Stimulated activated CD8-positive, alpha-beta memory T cell treated with anti-CD3 and anti-CD28 coated beads, Interleukin-2, amount 100 ng/mL, for 1 hour (primary cell): ENCODE results near the gene CAPN13.

Experiments used
- DNase-seq, 2 donors: peaks; one replicate each; pipeline ENCODE4 v3.0.0-alpha.2; 2020; ENCODE audit warnings: low read depth in 2 of 2

The CAPN13 gene

DNA sequence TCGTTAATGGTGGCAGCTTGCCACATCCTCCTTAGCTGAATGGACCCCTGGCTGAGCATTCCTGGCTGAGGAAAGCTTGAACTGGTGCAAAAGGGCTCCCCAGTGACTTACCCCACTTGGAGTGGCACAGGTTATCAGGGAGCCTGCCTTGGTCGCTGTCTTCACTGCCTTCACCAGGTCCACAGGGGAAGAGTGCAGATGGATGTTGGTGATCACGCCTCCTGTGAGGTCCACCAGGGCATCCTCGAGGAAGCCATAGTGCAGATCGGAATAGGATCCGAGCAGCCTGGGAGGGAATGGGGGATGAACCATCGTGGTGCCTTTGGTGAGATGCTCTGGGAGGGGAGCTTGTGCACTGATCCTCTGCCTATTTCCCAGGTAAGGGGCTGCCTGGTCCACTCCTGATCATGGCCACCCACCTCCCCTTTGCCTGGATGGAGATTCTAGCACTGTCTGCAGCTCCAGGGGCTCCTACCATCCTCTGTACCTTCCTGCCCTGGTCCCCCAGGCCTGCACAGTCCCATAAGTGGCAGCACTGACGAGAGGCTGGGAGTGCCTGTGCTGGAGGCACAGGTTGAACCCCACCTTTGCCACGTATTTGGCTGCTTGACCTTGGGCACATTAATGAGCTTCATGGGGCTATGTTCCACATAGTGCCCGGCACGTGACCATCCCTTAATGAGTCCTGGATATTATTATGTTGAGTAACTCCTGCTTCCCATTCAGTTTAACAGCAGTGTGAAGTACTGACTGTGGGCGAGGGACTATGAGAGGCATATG, 43.0 kb downstream of the CAPN13 start:
- DNase-seq, result no peak

DNA sequence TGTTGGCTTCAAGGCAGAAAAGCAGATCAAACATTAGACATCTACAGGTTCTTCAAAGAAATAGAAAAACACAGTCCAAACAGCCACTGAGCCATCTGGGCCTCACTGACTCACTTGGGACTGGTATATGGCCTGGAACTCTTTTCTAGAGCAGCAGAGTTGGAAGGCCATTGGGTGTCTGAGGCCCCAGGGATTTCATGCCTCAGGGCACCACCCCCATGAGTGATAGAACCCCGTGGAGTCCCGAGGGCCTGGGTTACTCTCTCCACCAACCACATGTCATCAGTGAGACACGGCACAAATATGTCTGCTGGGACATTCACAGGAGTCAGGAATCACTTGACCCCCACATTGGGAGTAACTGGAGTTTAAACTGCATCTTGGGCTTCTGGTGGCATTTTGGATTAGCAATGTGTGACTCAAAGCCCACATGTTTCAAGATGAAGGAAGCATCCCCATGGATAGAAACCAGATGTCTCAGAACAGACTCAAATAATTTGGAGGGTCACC, 44.0 kb downstream of the CAPN13 start:
- no peak for DNase-seq

- DNase-seq, result no peak
Observed at GRCh38 chr2:30761226-30761625, 46.0 kb downstream of the CAPN13 start.

GRCh38 chr2:30759481-30759880, 47.8 kb downstream of the CAPN13 start:
- no peak for DNase-seq

DNA sequence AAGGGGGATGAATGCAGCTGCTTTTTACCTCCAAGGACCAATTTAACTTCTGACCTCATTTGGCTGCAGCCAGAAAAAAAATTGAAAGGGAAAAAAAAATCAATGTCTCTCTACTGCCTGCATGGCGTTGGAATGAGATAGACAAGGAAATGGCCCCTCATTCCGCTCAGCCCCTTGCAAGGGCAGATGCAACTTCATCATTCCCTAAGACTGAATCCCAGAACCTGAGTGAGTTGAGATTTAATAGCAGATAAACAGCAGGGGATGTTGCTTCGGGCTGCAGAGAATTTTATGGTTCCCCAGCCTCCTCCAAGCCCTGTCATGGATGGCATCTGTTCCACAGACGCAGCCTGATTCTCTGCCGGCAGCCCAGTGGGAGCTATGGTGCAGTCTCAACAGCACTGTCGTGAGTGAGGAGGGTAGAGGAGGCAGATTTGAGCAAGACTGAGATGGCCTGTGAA, 49.0 kb downstream of the CAPN13 start:
- no peak for DNase-seq

GRCh38 chr2:30757749-30758148, 49.5 kb downstream of the CAPN13 start:
- no peak for DNase-seq

- no peak for DNase-seq
Observed at GRCh38 chr2:30756971-30757370, 50.3 kb downstream of the CAPN13 start.

GRCh38 chr2:30756051-30756719, 51.1 kb downstream of the CAPN13 start:
- DNase-seq, result no peak

DNA sequence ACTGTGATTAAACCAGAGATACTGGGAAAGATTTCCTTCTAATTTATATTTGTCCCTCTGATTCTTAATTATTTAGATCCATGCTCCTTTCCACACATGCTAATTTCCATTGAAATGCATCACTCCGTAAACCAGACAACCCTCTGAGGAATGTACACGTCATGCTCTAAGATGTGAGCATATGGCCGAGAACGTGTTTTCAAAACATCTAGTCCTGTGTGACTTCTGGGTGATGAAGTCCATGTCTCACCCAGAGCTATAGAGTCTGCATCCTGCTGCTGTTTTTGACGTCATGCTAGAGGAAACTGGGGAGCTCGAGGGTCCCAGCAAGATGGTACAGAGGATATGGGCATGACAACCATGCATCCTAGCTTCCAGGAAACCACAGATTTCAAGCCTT, 53.6 kb downstream of the CAPN13 start:
- no peak for DNase-seq

DNA sequence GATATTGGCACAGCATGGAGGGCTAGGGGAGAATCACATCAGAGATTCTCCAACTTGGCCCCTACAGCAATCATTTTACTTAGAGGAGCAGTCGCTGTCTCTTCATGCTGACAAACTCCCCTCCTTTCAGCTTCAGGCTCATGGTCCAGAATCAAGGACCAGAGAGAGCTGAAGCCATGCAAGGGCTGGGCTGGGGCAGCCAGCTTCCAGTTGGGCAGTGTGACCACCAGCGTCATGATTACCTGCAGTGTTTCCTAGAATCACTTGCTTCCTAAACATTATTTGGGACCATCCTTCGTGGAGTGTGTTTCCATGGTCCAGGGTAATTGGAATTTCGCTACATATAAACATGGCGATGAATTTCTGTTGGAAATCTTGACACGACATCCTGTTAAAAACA, 54.4 kb downstream of the CAPN13 start:
- DNase-seq, result no peak

- DNase-seq, result no peak
Observed at GRCh38 chr2:30747206-30747605, 60.0 kb downstream of the CAPN13 start.

DNA sequence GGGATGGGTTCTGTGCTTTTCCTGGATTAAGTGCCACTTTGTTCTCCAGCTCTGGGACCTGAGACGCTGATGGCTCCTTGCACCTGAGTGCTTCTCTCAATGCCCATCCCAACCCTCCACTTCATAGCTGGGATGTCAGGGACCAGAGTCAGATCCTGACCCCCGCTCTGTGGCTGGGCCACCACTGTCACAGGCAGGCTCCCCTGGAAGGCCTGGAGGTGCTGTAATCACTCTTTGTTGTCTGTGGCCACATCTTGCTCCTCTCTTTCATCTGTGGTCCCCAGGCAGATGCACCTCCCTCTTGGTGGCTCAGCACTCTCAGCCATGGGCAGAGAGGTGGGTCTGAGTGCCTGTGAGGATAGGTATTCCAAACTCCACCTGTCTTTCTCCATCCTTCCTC, 62.4 kb downstream of the CAPN13 start:
- no peak for DNase-seq

GRCh38 chr2:30741576-30741975, 65.7 kb downstream of the CAPN13 start:
- no peak for DNase-seq

DNA sequence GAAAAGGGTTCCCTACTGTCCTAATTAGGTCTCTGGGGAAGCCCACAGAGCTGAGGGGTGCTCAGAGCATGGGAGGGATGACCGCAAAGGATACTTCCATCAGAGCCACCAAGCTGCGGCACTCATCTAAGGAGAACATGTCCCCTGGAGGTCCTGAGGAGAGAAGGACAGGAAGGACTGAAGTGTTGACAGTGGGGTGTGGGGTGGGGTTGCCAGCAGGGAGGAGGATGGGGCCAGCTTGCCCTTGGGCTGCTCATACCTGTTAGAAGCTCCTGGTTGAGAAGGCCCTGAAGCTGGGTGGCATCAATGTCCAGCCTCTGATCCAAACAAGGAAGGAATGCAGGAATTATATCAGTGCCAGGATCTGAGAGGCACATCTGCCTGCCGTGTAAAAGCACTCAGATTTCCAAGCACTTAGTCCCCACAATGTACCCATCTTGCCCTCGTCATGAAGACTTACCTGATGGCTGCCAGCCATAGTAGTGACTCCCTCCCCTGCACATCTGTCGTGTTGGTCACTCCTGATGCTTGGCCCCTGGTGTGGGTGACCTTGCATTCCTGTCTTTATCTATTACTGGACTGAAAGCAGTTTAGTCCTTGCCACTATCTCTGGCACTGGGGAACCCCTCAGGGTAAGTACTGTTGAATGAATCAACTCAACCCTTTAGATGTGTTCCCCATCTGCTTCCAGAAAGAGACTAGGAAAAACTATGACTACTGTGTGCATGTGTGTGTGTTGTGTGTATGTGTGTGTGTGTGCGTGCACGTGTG, 68.9 kb downstream of the CAPN13 start:
- DNase-seq, result no peak

- no peak for DNase-seq
Observed at GRCh38 chr2:30737326-30737610, 70.0 kb downstream of the CAPN13 start.

GRCh38 chr2:30736461-30737325, 70.6 kb downstream of the CAPN13 start:
- no peak for DNase-seq

DNA sequence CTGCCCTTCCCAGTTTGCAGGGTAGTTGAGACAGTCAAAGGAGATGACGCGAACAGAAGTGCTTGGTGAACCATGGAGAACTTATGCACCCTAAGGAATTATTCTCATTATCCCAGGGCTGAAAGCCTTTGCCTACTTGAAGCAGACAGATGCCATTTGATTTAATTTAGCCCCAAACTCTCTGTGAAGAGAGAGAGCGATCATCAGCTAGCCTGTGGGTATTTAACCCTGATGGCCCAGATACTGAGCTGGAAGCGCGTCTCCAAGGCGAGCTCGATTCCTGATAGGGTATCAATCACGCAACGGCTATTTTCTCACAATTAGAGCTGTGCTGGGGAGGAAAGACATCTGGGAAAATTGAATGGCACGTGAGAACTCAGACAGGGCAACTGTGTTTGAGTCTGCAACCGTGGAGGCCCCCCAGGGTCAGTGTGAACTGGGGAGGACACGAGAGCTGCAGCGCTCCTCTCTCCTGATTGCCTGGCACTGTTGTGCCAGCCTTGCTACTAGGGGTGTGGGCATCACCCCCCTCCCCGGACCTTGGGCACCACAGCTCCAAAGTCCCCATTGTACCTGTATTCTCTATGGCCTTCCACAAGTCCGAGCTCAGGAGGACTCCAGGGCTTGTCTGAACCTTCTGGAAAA, 73.2 kb downstream of the CAPN13 start:
- DNase-seq, result no peak

DNA sequence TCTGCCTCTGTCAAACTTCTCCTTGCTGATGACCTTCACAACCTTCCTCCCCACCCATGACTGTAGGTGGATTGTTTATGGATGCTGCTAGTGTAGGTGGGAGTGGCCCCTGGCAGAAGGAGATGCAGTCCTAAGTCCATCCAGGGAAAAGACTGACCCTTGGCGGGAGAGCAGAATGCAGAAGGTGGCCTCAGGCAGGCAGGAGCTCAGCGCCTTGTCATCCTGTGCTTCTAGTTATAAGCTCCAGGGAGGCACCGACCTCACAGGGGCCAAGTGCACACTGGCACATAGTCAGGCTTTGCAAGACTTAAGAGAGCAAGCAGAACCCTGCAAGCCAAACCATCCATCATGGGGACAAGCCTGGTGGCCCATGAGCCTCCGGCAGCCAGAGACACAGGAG, 74.4 kb downstream of the CAPN13 start:
- DNase-seq, result no peak

GRCh38 chr2:30732376-30732775, 74.9 kb downstream of the CAPN13 start:
- DNase-seq, result no peak

- DNase-seq, result no peak
Observed at GRCh38 chr2:30731706-30732105, 75.5 kb downstream of the CAPN13 start.
